ENCODE measurements around the gene SPHK2.

The SPHK2 gene

GRCh38 chr19:48639483-48640375 is 20.4 kb downstream of the SPHK2 start:
- TF ChIP-seq ZFHX2 (tag by site-specific recombination; conservative IDR thresholded peaks at IDR 0.05) = peak; percentile 57
- TF ChIP-seq EGR2 (tag by site-specific recombination; IDR thresholded peaks at IDR 0.05; ENCODE audit: low read depth) = peak; percentile 33
- TF ChIP-seq ZNF549 (tag by site-specific recombination; IDR thresholded peaks at IDR 0.05) = no peak
- TF ChIP-seq ZNF747 (tag by site-specific recombination; IDR thresholded peaks at IDR 0.05) = no peak
- peak; percentile 44; the same call in 1 of the 2 replicates for TF ChIP-seq ZBTB10 (tag by site-specific recombination; IDR thresholded peaks at IDR 0.05)
- POLR2A ChIA-PET = interaction anchor here (0.6 to 1.1 kb wide), 3 partner anchors 16 to 151 kb away, joined by 3 to 7 read pairs (median 4); no protein-coding TSS in a partner anchor
- no peaks in the 10 kb centered on the region for H3K9me3 ChIP-seq (ENCODE audit: control insufficient read depth, insufficient read depth, low read depth, low read length)
- no peak overlapping the region for H3K4me3 ChIP-seq (ENCODE audit: low read depth, low read length)
- H3K27ac ChIP-seq (ENCODE audit: extremely low read depth, low read depth, low read length) = no peak overlapping the region
- peaks cover 14% of the 10 kb centered on the region for H3K4me1 ChIP-seq (ENCODE audit: control insufficient read depth, insufficient read depth, low read length)
- CTCF ChIA-PET = interaction anchor here (0.6 to 0.7 kb wide), 3 partner anchors 12 to 257 kb away, joined by 3 read pairs; no protein-coding TSS in a partner anchor
- H3K36me3 ChIP-seq (ENCODE audit: control insufficient read depth in 2 of 2, insufficient read depth in 1 of 2, low read length in 2 of 2) = no peaks in the 10 kb centered on the region

GRCh38 chr19:48641850-48642249 is 22.5 kb downstream of the SPHK2 start:
- H3K4me3 ChIP-seq (ENCODE audit: low read depth, low read length) = no peak overlapping the region
- TF ChIP-seq ZNF513 (tag by site-specific recombination; IDR thresholded peaks at IDR 0.05) = no peak
- no peak for TF ChIP-seq SP7 (tag by site-specific recombination; IDR thresholded peaks at IDR 0.05)
- no peak for TF ChIP-seq ZBTB21 (tag by site-specific recombination; IDR thresholded peaks at IDR 0.05)
- no peak for TF ChIP-seq ZNF677 (tag by site-specific recombination; IDR thresholded peaks at IDR 0.05)
- peak; percentile 96 for TF ChIP-seq ZNF623 (tag by site-specific recombination; IDR thresholded peaks at IDR 0.05)
- CTCF ChIA-PET = no interaction called here
- H3K4me1 ChIP-seq (ENCODE audit: control insufficient read depth, insufficient read depth, low read length) = peaks cover 9% of the 10 kb centered on the region
- POLR2A ChIA-PET = interaction anchor here (0.6 to 0.7 kb wide), 3 partner anchors 25 to 1778 kb away, joined by 3 to 5 read pairs (median 4); no protein-coding TSS in a partner anchor
- H3K36me3 ChIP-seq (ENCODE audit: control insufficient read depth in 2 of 2, insufficient read depth in 1 of 2, low read length in 2 of 2) = no peaks in the 10 kb centered on the region
- no peaks in the 10 kb centered on the region for H3K9me3 ChIP-seq (ENCODE audit: control insufficient read depth, insufficient read depth, low read depth, low read length)
- no peak overlapping the region for H3K27ac ChIP-seq (ENCODE audit: extremely low read depth, low read depth, low read length)

GRCh38 chr19:48642862-48643261 is 23.6 kb downstream of the SPHK2 start:
- Histone ChIP-seq H3K4me1 (ENCODE audit: control insufficient read depth, insufficient read depth, low read length) (peaks cover 9% of the 10 kb centered on the region), H3K27ac (ENCODE audit: extremely low read depth, low read depth, low read length) (no peak overlapping the region), H3K36me3 (ENCODE audit: control insufficient read depth in 2 of 2, insufficient read depth in 1 of 2, low read length in 2 of 2) (no peaks in the 10 kb centered on the region), H3K9me3 (ENCODE audit: control insufficient read depth, insufficient read depth, low read depth, low read length) (no peaks in the 10 kb centered on the region), H3K4me3 (ENCODE audit: low read depth, low read length) (no peak overlapping the region)
- POLR2A ChIA-PET = interaction anchor here (3.9 kb wide), 1 partner anchor 24 kb away, joined by 39 read pairs; the partner anchor contains the start of genes RPL18 and SPHK2
- CTCF ChIA-PET = interaction anchor here (0.7 to 3.5 kb wide), 4 partner anchors 32 to 1845 kb away, joined by 3 to 27 read pairs (median 4); no protein-coding TSS in a partner anchor
- TF ChIP-seq ZNF629 (tag by site-specific recombination; IDR thresholded peaks at IDR 0.05) (no peak), PRDM6 (tag by site-specific recombination; IDR thresholded peaks at IDR 0.05) (no peak), ZNF121 (tag by site-specific recombination; IDR thresholded peaks at IDR 0.05) (peak; percentile 87), ZNF596 (tag by site-specific recombination; IDR thresholded peaks at IDR 0.05) (0 out of 2 replicates have a peak, but pooled peaks have one; percentile 30), FEZF1 (tag by site-specific recombination; IDR thresholded peaks at IDR 0.05) (no peak), ZNF580 (tag by site-specific recombination; IDR thresholded peaks at IDR 0.05) (no peak), ZNF366 (tag by site-specific recombination; conservative IDR thresholded peaks at IDR 0.05) (peak; percentile 83), PRDM1 (tag by site-specific recombination; IDR thresholded peaks at IDR 0.05) (peak; percentile 26; the same call in 1 of the 2 replicates)

All from HEK293 (cell line).